ENCODE data around the gene TMPRSS15.

Gene TMPRSS15

DNA sequence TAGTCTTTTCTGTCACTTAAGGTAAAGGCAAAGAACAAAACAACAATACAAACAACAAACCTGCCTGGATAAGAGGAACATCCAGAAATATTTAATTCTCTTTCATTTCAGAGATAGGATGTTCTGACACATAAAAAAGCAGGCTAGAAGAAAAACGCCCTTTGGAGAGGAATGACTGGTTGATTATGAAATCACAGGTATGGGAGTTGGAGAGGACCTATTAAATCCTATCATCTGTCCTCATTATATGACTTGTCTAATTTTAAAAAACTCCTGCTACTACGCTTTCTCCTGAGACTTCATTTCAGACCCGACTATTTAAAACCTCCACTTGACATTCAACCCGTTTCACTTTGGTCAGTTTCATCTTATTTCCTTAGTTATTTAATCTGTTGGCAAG is 54.1 kb downstream of the TMPRSS15 start:
- no peak for DNase-seq (ENCODE audit: low spot score)

GRCh38 chr21:18340387-18340942 is 63.1 kb downstream of the TMPRSS15 start:
- no peak for DNase-seq (ENCODE audit: low spot score)

GRCh38 chr21:18335651-18336236 is 67.8 kb downstream of the TMPRSS15 start:
- no peak for DNase-seq (ENCODE audit: low spot score)

DNA sequence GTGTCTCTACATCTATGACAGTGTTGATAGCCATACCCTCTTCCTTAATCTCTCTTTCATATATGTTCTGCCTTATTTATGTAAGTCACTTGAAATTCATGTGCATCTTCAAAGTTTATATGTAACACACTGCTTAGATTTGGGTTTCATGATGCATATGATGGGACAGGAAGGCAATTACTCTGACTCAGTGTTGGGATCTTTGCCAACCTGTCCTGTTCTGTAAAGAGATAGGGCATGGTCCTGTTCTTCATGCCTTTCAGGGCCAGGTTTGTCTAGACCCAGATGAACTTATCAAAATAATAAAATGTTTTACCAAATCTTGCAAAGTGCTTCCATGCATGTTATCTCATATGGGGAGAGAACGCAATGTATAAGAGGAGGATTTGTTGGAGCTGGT is 69.5 kb downstream of the TMPRSS15 start:
- DNase-seq (ENCODE audit: low spot score) = no peak

DNA sequence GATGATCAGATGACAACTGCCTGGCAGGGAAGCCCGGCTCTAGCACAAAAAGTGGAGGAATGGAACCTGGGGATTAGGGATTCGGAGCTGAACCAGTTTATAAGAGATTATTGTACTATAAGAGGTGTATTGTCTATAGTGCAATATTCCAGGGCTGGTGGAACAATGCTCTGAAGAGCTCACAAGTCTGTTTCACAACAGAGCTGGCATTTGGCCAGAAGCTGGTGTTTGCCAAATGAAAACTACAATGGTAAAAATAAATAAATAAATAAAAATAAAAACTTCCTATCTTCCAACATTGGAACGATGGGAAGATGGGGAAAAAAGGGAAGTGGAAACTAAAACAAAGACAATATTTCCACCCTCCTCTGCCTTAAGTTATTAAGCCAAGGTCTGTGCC is 85.4 kb downstream of the TMPRSS15 start:
- no peak for DNase-seq (ENCODE audit: low spot score)

DNA sequence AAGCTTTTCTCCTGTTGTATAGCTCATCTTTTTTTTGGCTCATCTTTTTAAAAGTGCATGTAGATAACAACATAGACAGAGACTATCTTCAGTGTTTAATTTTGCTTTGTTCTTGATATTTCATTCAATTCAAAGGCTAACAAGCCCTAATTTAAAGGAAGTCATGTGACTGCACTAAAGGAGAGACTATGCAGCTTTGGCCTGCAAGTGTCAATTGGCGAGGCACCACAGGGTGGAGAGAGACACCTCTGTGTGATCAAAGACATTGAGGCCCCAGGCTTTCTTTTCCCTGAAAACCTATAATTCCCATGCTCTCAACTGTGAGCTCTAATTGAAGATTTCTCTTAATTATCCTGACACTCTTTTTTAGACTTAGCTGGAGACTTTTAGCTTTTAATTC is 105.4 kb downstream of the TMPRSS15 start:
- no peak for DNase-seq (ENCODE audit: low spot score)

GRCh38 chr21:18294100-18294499 is 109.5 kb downstream of the TMPRSS15 start:
- no peak for DNase-seq (ENCODE audit: low spot score)

GRCh38 chr21:18289876-18290275 is 113.7 kb downstream of the TMPRSS15 start:
- no peak for DNase-seq (ENCODE audit: low spot score)

- DNase-seq (ENCODE audit: low spot score) = no peak
Measured at GRCh38 chr21:18285379-18285778, 118.2 kb downstream of the TMPRSS15 start.

GRCh38 chr21:18275781-18276180 is 127.8 kb downstream of the TMPRSS15 start:
- no peak for DNase-seq (ENCODE audit: low spot score)

DNA sequence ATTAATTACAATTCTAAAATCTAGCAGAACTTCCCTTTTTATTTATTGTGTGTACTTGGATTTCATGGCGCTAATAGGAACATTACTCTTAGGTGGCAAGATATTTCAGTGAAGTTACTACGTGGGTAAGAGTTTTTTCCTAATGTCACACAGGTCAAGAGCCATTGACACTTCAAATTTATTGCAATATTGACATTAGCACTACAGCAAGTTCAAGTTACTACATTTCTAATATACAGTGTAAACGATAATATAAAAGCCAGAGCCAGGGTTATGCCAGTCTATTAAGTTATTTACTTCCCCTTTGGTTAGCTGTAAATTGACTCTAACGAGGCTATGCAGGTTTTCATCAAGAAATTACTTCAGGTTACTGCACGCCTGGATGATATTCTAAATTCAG is 129.2 kb downstream of the TMPRSS15 start:
- DNase-seq (ENCODE audit: low spot score) = no peak

- no peak for DNase-seq (ENCODE audit: low spot score)
Measured at GRCh38 chr21:18273400-18273799, 130.2 kb downstream of the TMPRSS15 start.

DNA sequence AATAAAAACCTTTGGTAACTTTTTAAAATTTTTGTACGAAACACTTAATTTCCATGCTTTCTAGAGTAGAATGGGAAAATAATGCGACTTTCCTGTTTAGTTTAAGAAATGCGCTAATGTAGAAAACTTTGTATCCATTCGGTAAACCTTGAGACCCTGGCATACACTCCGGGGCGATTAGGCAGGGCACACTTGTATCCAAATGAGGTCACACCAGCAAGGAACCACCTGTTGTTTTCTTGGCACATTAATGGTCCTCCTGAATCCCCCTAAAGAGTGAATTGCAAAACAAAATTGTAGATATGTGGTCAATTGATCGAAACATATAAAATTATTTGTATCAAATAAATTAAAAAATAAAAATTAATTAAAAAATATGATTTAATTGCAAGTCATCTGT is 133.7 kb downstream of the TMPRSS15 start:
- DNase-seq (ENCODE audit: low spot score) = no peak

DNA sequence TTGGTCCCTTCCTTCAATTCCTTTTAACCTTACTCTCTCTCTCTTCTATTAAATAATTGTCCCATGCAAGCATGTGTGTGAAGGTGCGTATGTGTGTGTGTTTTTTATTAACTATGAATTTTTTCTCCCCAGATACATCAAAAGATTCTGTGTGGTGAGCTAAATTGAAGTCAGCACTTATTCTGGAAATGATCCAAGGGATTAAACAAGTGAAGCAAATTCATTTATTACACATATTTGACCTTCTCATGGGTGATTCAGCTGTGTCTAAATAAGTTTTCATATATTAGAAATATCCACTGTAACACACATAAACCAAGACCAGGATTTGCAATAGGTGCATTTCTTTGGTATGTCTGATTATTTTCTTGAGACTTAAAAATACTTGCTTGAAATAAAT is 134.7 kb downstream of the TMPRSS15 start:
- DNase-seq (ENCODE audit: low spot score) = no peak

DNA sequence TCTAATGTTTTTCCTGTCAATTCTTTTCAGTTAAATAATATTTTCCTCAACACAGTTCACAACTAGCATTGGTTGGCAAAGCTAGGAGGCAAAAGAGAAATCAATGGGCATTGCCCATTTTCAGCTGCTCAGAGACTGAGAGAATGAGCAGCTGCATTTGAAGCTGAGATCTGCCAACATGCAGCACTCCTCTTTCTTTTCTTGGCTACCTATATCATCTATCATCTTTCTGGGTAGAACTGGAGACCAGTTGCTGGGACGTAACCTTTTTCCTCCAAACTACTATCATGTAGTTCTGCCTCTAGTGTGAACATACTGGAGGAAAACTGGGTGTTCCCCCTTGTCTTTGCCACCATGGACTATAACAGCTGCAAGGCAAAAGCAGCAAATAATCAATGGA is 136.1 kb downstream of the TMPRSS15 start:
- no peak for DNase-seq (ENCODE audit: low spot score)

GRCh38 chr21:18265944-18266343 is 137.6 kb downstream of the TMPRSS15 start:
- no peak for DNase-seq (ENCODE audit: low spot score)

DNA sequence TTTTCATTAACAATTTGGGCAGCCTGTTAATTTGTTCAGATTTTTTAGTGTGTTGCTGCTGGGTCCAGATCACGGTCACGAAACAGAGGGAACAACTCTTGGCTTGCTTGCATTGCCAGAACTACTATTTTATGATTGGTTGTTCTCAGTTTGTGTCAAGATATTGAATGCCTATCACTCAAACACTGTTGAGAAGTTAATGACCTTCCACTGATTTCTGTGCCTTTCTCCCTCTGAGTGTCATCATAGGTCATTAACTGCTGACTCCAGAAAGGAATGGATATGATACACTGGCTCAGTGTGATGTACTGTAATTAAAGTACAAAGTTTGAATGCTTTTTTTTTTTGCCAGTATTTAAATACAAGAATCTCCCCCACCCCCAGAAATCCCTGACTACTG is 149.8 kb downstream of the TMPRSS15 start:
- DNase-seq (ENCODE audit: low spot score) = no peak

DNA sequence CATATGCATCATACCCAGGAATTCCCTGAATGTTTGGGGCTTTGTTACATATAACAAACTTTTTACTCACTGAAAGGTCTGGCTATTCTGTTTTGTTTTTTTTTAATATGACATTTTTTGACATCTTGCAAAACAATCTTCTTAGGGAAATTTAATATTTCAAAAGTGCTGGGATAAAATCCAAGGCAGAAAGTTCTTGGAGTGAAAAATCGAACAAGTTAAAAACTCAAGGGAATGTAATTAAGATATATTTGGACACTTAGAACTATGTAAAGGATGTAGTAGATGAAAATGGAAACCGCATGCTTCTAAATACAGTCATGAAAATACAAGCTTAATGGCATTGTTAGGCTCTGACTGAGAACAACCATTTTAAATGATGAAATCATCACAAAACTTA is 150.4 kb downstream of the TMPRSS15 start:
- DNase-seq (ENCODE audit: low spot score) = no peak

GRCh38 chr21:18252680-18253079 is 150.9 kb downstream of the TMPRSS15 start:
- no peak for DNase-seq (ENCODE audit: low spot score)

DNA sequence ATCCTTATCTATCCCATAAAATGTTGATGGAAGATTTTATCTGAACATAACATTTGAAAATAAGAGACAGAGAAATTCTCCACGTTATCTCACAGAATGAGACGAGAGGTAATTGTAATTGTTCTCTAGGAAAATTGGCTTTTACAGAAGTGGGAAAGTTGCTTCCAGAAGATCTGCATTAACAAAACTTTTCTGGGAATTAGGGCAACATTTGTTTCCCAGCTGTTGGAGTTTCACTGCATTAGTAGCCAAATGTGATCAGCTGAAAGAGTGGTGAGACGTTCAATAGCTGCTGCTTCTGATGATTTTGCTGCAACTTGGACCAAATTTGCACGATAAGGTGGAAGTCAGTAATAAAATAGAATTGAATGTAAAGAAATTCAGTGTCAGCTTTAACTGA is 151.3 kb downstream of the TMPRSS15 start:
- DNase-seq (ENCODE audit: low spot score) = no peak

- DNase-seq (ENCODE audit: low spot score) = no peak
Measured at GRCh38 chr21:18251065-18251464, 152.5 kb downstream of the TMPRSS15 start.

GRCh38 chr21:18249672-18250071 is 153.9 kb downstream of the TMPRSS15 start:
- DNase-seq (ENCODE audit: low spot score) = no peak

- no peak for DNase-seq (ENCODE audit: low spot score)
Measured at GRCh38 chr21:18248171-18248570, 155.4 kb downstream of the TMPRSS15 start.

GRCh38 chr21:18245464-18245967 is 158.1 kb downstream of the TMPRSS15 start:
- DNase-seq (ENCODE audit: low spot score) = peak; percentile 43

Measured in D341Med (cell line).